HepG2 (cell line): ENCODE data around the gene SSTR5. TPM values are rescaled to one million over a fixed set of nuclear protein-coding genes. Genes with fewer than 3 reads are reported as not detected.

Source experiments
- ARID2 ChIP-seq: sonication (generic); formaldehyde crosslinking; IDR thresholded peaks from 2 replicates; pipeline ENCODE4 v1.8.1; 2022; ENCODE audit warnings: mild to moderate bottlenecking, missing genetic modification reagents, borderline replicate concordance
- ARNT2 ChIP-seq: sonication (generic); formaldehyde crosslinking; IDR thresholded peaks from 2 replicates; pipeline ENCODE4 v1.8.0; 2022; ENCODE audit warnings: mild to moderate bottlenecking, low read depth, missing genetic modification reagents, moderate library complexity
- ATRX ChIP-seq: sonication (generic); formaldehyde crosslinking; IDR thresholded peaks from 2 replicates; pipeline ENCODE4 v1.4.0; 2020; ENCODE audit warnings: missing genetic modification reagents, borderline replicate concordance
- BRD4 ChIP-seq: sonication (generic); formaldehyde crosslinking; IDR thresholded peaks from 2 replicates; pipeline ENCODE4 v1.4.0; 2020; ENCODE audit warnings: missing genetic modification reagents
- EZH2 ChIP-seq: conservative IDR thresholded peaks from 2 replicates; pipeline ENCODE4 v1.6.1; 2012; ENCODE audit warnings: mild to moderate bottlenecking, low read depth, low read length, moderate library complexity
- FOXC1 ChIP-seq: sonication (generic); formaldehyde crosslinking; IDR thresholded peaks from 2 replicates; pipeline ENCODE4 v1.8.0; 2022; ENCODE audit warnings: mild to moderate bottlenecking, missing genetic modification reagents, borderline replicate concordance
- FOXO1 ChIP-seq: sonication (generic); formaldehyde crosslinking; IDR thresholded peaks from 2 replicates; pipeline ENCODE4 v1.4.0; 2020; ENCODE audit warnings: missing genetic modification reagents
- HOXA3 ChIP-seq: sonication (generic); formaldehyde crosslinking; IDR thresholded peaks from 2 replicates; pipeline ENCODE4 v1.5.0; 2020; ENCODE audit warnings: missing genetic modification reagents
- KLF13 ChIP-seq: sonication (generic); formaldehyde crosslinking; IDR thresholded peaks from 2 replicates; pipeline ENCODE4 v1.4.0; 2020; ENCODE audit warnings: mild to moderate bottlenecking, missing genetic modification reagents
- KLF9 ChIP-seq: IDR thresholded peaks from 2 replicates; pipeline ENCODE4 v1.6.1; 2016; ENCODE audit warnings: low read depth
- MBD4 ChIP-seq: IDR thresholded peaks from 2 replicates; pipeline ENCODE4 v1.6.1; 2012; ENCODE audit warnings: low read length, inconsistent platforms, borderline replicate concordance
- MED1 ChIP-seq: sonication (generic); formaldehyde crosslinking; IDR thresholded peaks from 2 replicates; pipeline ENCODE4 v1.4.0; 2020; ENCODE audit warnings: missing genetic modification reagents
- MTF2 ChIP-seq: sonication (generic); formaldehyde crosslinking; IDR thresholded peaks from 2 replicates; pipeline ENCODE4 v1.5.0; 2020; ENCODE audit warnings: missing genetic modification reagents, borderline replicate concordance
- NCOA1 ChIP-seq: sonication (generic); formaldehyde crosslinking; IDR thresholded peaks from 2 replicates; pipeline ENCODE4 v1.9.0; 2021; ENCODE audit warnings: missing genetic modification reagents
- NCOR1 ChIP-seq: fragments of 200-600 bp; sonication (generic); IDR thresholded peaks from 2 replicates; pipeline ENCODE4 v1.7.0; 2017; ENCODE audit warnings: antibody characterized with exemption, low read length, borderline replicate concordance
- PCBP2 ChIP-seq: fragments of 200-400 bp; formaldehyde crosslinking; optimal IDR thresholded peaks from 2 replicates; pipeline ENCODE3; 2018; ENCODE audit warnings: low read length, low read depth; ENCODE audit not compliant: poor library complexity, severe bottlenecking
- PHF8 ChIP-seq: sonication (generic); formaldehyde crosslinking; IDR thresholded peaks from 2 replicates; pipeline ENCODE4 v1.5.0; 2020; ENCODE audit warnings: missing genetic modification reagents
- RAD51 ChIP-seq: fragments of 450-650 bp; IDR thresholded peaks from 2 replicates; pipeline ENCODE4 v1.6.1; 2016; ENCODE audit warnings: borderline replicate concordance
- ZBTB7B ChIP-seq: sonication (generic); formaldehyde crosslinking; IDR thresholded peaks from 2 replicates; pipeline ENCODE4 v1.4.0; 2020; ENCODE audit warnings: missing genetic modification reagents
- ZFP62 ChIP-seq: sonication (generic); formaldehyde crosslinking; IDR thresholded peaks from 2 replicates; pipeline ENCODE4 v1.4.0; 2020; ENCODE audit warnings: missing genetic modification reagents
- ZNF678 ChIP-seq: sonication (generic); formaldehyde crosslinking; IDR thresholded peaks from 2 replicates; pipeline ENCODE4 v1.4.0; 2020; ENCODE audit warnings: mild to moderate bottlenecking, missing genetic modification reagents
- ZNF780A ChIP-seq: sonication (generic); formaldehyde crosslinking; IDR thresholded peaks from 2 replicates; pipeline ENCODE4 v1.8.0; 2022; ENCODE audit warnings: mild to moderate bottlenecking, missing genetic modification reagents, moderate library complexity
- polyA plus RNA-seq, 8 experiments: library from polyadenylated mRNA; depleted of rRNA in 3 of 8; stranded (reverse) in 7 of 8; unstranded in 1 of 8; fragments of >200 nt; fragmentation: Illumina TruSeq in 4 of 8; extraction: Trizol in 4 of 8; gene quantifications; 2 replicates each; pipeline versions ENCODE4 v1.2.1 to v1.2.3, GENCODE V29; 2011 to 2016; ENCODE audit warnings: low read depth in 4 of 8, missing spikeins in 1 of 8, mixed read lengths in 1 of 8; ENCODE audit not compliant: insufficient read depth in 1 of 8
- total RNA-seq, 5 experiments: library from RNA; depleted of rRNA; stranded (reverse); fragments of >200 nt; fragmentation: Illumina TruSeq; extraction: Trizol; gene quantifications; 2 replicates each; pipeline ENCODE4 v1.2.3, GENCODE V29; 2016; ENCODE audit warnings: low read depth in 1 of 5
- TF ChIP-seq, protein P1 (sequence below): sonication (generic); formaldehyde crosslinking; IDR thresholded peaks from 2 replicates; pipeline ENCODE4 v1.8.1; 2022; ENCODE audit warnings: mild to moderate bottlenecking, missing genetic modification reagents
- TF ChIP-seq, protein P2 (sequence below): sonication (generic); formaldehyde crosslinking; conservative IDR thresholded peaks from 2 replicates; pipeline ENCODE4 v1.8.0; 2022; ENCODE audit warnings: mild to moderate bottlenecking, moderate library complexity, missing genetic modification reagents
- TF ChIP-seq, protein P3 (sequence below): sonication (generic); formaldehyde crosslinking; IDR thresholded peaks from 2 replicates; pipeline ENCODE4 v1.4.0; 2020; ENCODE audit warnings: mild to moderate bottlenecking, missing genetic modification reagents
- TF ChIP-seq, protein P4 (sequence below): sonication (generic); formaldehyde crosslinking; IDR thresholded peaks from 2 replicates; pipeline ENCODE4 v1.4.0; 2020; ENCODE audit warnings: missing genetic modification reagents

SSTR5 gene
- total and polyA plus RNA-seq, 2 of the 13 experiments (the other 11 are each of a cell fraction or from before 2014, with no cell fraction given): 0.20 to 0.49 TPM

DNA sequence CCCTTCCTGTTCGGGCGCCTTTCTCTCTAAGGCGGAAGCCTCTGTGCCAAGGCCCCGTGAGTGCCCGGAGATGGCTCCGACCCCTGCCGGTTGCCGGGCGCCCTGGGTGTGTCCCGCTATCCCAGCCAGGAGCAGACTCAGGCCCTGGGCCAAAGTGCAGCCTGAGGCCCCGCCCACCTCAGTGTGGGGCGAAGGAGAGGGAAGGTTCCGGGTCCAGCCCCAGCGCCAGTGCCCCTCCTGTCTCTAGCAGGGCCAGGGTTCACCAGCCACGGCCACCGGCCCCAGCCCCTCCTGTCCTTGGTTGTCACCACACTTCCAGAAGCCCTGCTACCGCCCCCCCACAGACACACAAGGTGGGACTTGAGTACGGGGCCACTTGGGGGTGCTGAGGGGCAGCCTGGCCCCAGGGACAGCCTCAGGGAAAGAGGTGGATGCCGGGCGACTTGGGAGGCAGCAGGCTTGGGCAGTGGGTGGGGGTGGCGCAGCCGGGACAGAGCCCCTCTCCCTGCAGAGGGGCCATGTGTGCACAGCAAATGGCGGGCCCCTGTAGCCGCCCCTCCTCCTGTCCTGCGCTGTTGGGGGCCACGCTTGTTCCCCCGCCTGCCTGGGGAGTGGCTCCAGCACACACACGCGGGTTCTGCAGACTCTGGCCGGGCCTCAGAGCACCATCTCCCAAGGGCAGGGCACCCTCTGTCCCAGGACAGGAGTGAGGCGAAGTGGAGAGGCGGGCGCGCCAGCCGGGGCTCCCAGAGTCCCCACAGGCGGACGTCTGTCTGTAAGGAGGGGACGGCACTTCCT lies 17.5 kb downstream of the SSTR5 start (continued):
- TF ChIP-seq, protein P1, sequence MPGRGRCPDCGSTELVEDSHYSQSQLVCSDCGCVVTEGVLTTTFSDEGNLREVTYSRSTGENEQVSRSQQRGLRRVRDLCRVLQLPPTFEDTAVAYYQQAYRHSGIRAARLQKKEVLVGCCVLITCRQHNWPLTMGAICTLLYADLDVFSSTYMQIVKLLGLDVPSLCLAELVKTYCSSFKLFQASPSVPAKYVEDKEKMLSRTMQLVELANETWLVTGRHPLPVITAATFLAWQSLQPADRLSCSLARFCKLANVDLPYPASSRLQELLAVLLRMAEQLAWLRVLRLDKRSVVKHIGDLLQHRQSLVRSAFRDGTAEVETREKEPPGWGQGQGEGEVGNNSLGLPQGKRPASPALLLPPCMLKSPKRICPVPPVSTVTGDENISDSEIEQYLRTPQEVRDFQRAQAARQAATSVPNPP: no peak
- TF ChIP-seq, protein P2, sequence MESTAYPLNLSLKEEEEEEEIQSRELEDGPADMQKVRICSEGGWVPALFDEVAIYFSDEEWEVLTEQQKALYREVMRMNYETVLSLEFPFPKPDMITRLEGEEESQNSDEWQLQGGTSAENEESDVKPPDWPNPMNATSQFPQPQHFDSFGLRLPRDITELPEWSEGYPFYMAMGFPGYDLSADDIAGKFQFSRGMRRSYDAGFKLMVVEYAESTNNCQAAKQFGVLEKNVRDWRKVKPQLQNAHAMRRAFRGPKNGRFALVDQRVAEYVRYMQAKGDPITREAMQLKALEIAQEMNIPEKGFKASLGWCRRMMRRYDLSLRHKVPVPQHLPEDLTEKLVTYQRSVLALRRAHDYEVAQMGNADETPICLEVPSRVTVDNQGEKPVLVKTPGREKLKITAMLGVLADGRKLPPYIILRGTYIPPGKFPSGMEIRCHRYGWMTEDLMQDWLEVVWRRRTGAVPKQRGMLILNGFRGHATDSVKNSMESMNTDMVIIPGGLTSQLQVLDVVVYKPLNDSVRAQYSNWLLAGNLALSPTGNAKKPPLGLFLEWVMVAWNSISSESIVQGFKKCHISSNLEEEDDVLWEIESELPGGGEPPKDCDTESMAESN (CRISPR knock-in tag): 0 out of 2 replicates have a peak, but pooled peaks have one; percentile 30
- TF ChIP-seq MBD4: no peak
- peak; percentile 66; the same call in 1 of the 2 replicates for TF ChIP-seq FOXO1 (CRISPR knock-in tag)
- no peak for TF ChIP-seq RAD51
- TF ChIP-seq ZNF678 (CRISPR knock-in tag): peak; percentile 16; the same call in 1 of the 2 replicates
- no peak for TF ChIP-seq ATRX
- TF ChIP-seq FOXC1 (CRISPR knock-in tag): peak; percentile 19; the same call in 1 of the 2 replicates
- TF ChIP-seq KLF9 (CRISPR knock-in tag): peak; percentile 52; the same call in 1 of the 2 replicates
- TF ChIP-seq ZBTB7B (CRISPR knock-in tag): peak; percentile 87; the same call in 1 of the 2 replicates
- TF ChIP-seq BRD4 (CRISPR knock-in tag): peak; percentile 73; the same call in 1 of the 2 replicates
- TF ChIP-seq NCOA1 (CRISPR knock-in tag): no peak
- TF ChIP-seq KLF13 (CRISPR knock-in tag): no peak
- no peak; the same call in 1 of the 2 replicates for TF ChIP-seq ARID2 (CRISPR knock-in tag)
- peak; percentile 92 for TF ChIP-seq MED1 (CRISPR knock-in tag)
- no peak for TF ChIP-seq ZFP62
- no peak for TF ChIP-seq EZH2
- TF ChIP-seq, protein P3, sequence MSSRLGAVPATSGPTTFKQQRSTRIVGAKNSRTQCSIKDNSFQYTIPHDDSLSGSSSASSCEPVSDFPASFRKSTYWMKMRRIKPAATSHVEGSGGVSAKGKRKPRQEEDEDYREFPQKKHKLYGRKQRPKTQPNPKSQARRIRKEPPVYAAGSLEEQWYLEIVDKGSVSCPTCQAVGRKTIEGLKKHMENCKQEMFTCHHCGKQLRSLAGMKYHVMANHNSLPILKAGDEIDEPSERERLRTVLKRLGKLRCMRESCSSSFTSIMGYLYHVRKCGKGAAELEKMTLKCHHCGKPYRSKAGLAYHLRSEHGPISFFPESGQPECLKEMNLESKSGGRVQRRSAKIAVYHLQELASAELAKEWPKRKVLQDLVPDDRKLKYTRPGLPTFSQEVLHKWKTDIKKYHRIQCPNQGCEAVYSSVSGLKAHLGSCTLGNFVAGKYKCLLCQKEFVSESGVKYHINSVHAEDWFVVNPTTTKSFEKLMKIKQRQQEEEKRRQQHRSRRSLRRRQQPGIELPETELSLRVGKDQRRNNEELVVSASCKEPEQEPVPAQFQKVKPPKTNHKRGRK (CRISPR knock-in tag): no peak
- TF ChIP-seq NCOR1: peak; percentile 53; the same call in 1 of the 2 replicates
- TF ChIP-seq PHF8 (CRISPR knock-in tag): peak; percentile 67
- 0 out of 2 replicates have a peak, but pooled peaks have one; percentile 17 for TF ChIP-seq MTF2 (CRISPR knock-in tag)
- TF ChIP-seq HOXA3 (CRISPR knock-in tag): peak; percentile 75; the same call in 1 of the 2 replicates
- TF ChIP-seq ZNF780A (CRISPR knock-in tag): no peak
- TF ChIP-seq PCBP2: no peak
- TF ChIP-seq ARNT2 (CRISPR knock-in tag): no peak
- TF ChIP-seq, protein P4, sequence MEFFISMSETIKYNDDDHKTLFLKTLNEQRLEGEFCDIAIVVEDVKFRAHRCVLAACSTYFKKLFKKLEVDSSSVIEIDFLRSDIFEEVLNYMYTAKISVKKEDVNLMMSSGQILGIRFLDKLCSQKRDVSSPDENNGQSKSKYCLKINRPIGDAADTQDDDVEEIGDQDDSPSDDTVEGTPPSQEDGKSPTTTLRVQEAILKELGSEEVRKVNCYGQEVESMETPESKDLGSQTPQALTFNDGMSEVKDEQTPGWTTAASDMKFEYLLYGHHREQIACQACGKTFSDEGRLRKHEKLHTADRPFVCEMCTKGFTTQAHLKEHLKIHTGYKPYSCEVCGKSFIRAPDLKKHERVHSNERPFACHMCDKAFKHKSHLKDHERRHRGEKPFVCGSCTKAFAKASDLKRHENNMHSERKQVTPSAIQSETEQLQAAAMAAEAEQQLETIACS (CRISPR knock-in tag): no peak
